NCI-H146 (cell line): Measurements from ENCODE around the gene DNAJB12.
"Not testable (repeated sequence)": the region's sequence is repeated elsewhere in the genome, so short reads cannot be mapped to it uniquely, and the experiment has no call there.

Source experiments
- DNase-seq: peaks from one replicate; lab custom pipeline; 2025; lab: John Stamatoyannopoulos, UW

Gene DNAJB12

DNA sequence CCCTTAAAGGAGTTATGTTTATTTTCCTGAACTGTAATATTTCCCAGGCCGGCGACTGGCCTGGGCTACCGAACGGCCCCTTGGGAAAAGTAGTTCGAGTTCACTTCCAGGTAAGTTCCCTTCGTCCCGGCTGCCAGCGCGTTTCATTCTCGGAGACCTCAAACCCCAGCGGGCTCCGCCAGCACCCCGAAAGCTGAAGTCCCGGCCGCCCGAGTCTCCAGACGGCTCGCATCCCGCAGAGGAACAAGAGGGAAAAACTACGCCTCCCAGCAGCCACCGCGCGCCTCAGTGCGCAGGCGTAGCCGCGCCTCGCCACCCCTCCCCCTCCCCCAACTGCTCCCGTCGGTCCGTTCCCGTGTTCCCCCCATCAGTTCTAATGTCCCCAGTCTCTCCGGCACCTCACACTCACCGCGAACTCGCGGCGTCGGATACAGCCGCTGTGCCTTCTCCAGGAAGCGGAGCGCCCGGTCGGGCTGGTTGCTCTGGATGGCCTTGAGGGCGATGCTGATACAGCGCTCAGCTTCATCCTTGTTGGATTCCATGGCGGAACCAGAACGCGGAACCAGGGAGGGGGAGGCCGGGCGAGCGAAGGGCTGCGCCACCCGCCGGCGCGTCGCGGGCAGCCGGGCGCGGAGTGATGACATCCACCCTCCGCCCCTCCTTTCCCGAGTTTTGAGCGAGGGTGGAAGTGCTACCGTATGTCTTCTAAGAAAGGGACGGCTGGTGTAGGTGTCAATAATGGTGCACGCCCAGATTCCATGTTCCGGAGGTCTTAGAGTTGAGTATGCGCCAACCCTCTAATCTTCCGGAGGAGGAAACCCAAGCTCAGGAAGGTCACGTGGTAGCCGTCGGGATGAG, at the start of gene DNAJB12:
DNAJB12 (minus strand) TSS at position 564 of the 858 bp plus-strand sequence; CDS start at position 542, 22 bp downstream.
- peak; percentile 97 for DNase-seq

DNA sequence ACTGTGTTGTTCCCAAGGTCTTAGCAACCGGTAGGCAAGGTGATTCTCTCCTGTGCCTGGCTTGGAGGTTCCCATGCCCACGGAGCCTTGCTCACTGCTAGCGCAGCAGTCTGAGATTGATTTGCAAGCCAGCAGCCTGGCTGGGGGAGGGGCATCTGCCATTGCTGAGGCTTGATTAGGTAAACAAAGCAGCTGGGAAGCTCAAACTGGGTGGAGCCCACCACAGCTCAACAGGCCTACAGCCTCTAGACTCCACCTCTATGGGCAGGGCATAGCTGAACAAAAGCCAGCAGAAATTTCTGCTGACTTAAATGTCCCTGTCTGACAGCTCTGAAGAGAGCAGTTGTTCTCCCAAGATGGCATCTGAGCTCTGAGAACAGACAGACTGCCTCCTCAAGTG, 40.9 kb upstream of the DNAJB12 start:
- not testable (repeated sequence) for DNase-seq

DNA sequence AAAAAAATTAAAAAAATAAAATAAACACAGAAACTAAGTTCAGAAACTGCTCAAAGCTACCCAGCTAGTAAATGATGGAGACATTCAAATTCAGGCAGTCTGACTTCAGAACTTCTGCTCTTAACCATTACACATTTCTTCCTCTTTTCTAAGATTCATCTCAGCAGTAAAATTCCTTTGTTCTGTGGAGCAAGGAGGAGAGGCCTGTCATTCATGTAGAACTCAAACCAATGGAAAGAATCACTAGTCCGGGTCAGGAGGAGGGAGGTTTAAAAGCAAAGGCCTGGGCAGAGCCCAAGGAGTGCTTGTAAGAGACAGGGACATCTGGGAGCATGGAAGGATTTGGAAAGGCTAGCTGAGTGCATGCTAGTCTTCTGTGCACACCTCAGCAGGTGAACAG, 37.9 kb upstream of the DNAJB12 start:
- no peak for DNase-seq

- no peak for DNase-seq
Observed at GRCh38 chr10:72390764-72391163, 36.0 kb upstream of the DNAJB12 start.

- no peak for DNase-seq
Observed at GRCh38 chr10:72389716-72390115, 35.0 kb upstream of the DNAJB12 start.

- DNase-seq, result no peak
Observed at GRCh38 chr10:72389014-72389413, 34.3 kb upstream of the DNAJB12 start.

DNA sequence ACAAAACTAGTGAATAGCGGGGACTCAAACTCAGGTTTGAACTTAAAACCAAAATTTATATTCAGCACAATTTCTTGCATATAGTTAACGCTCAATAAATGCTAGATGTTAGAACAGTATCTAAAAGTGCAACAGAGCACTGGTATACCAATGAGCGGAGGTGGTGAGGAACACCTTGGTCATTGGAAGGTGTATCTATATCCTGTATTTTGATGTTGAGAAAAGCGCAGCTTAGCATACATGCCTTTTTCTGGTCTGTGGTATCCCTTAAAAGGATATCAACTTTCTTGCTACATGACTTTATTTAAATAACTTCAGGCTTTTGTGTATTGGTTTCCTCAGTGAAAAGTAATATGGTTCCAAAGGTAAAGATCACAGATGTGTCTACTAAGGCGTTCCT, 33.3 kb upstream of the DNAJB12 start:
- no peak for DNase-seq

GRCh38 chr10:72386916-72387586, 32.3 kb upstream of the DNAJB12 start:
- no peak for DNase-seq

DNA sequence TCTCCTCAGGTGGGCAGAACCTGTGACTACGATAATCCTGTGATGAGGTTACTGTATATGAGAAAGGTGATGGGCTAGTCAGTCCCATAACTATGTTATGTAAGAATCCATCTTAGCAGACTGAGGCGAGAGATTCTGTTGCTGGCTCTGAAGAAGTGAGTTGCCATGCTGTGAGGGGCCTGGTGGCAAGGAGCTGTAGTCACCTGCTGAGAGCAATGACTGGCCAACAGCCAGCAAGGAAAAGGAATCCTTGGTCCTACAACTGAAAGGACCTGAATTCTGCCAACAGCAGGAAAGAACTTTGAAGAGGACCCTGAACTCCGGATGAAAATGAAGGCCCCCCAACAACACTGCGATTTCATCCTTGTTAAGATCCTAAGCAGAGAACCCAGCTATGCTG, 31.0 kb upstream of the DNAJB12 start:
- no peak for DNase-seq

GRCh38 chr10:72384982-72385381, 30.3 kb upstream of the DNAJB12 start:
- DNase-seq, result not testable (repeated sequence)

GRCh38 chr10:72379776-72380175, 25.1 kb upstream of the DNAJB12 start:
- DNase-seq, result no peak

GRCh38 chr10:72379062-72379461, 24.3 kb upstream of the DNAJB12 start:
- no peak for DNase-seq

DNA sequence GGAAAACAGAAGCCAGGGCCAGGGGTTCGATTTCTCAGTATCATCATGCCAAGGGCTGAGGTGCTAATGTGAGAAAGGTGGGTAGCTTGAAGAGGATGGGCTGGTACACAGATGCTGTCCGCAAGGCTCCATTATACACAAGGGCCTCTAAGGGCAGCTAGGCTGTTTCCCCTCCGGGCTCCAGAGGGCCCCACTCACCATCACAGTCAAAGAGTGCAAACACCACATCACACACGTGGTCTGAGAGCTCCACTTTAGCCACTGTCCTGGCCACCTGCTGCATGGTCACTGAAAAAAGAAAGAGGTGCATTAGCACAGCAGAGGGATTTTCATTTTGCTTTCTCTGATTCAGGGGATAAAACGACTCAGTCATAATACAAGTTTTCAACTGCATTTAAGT, 20.9 kb upstream of the DNAJB12 start:
- DNase-seq, result peak; percentile 40

DNA sequence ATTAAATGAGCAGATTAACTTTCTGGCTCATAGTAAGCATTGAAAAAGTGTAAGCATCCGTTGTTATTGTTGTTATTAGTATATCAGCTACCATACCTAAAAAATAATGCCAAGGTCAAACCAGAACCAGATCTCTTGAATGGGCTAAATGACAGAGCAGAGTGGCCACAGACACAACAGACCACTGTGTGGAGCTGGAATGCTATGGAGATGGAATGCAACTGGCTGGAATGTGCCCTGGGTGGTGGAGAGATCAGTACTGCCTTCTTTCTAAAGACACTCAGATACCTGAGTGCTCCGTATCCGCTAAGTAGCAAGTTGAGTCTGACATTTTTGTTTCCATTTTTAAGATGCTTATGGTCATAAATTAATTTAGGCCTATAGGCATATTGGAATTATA, 20.5 kb upstream of the DNAJB12 start:
- no peak for DNase-seq

DNA sequence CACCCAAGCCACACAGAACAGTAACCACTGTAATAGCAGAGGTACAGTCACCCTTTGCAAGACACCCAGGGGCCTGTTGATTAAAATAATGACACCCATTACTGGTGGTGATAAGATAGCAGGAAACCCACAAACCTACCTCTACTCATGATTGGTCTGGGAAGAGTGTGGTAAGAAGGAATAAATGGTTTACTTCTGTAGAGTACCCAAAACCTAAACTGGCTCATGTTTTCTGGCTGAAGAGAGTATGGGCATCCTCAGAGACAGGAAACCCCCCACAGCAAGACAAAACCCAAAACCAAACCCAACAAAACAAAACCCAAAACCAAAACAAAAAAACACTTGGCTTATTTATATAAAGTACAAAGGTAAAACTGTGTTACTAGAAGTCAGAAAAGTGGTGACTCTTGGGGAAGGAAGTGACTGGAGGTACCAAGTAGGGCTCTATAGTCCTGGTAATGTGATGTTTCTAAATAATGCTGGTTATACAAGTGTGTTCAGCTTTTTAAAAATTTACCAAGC, 15.5 kb upstream of the DNAJB12 start:
- DNase-seq, result no peak

DNA sequence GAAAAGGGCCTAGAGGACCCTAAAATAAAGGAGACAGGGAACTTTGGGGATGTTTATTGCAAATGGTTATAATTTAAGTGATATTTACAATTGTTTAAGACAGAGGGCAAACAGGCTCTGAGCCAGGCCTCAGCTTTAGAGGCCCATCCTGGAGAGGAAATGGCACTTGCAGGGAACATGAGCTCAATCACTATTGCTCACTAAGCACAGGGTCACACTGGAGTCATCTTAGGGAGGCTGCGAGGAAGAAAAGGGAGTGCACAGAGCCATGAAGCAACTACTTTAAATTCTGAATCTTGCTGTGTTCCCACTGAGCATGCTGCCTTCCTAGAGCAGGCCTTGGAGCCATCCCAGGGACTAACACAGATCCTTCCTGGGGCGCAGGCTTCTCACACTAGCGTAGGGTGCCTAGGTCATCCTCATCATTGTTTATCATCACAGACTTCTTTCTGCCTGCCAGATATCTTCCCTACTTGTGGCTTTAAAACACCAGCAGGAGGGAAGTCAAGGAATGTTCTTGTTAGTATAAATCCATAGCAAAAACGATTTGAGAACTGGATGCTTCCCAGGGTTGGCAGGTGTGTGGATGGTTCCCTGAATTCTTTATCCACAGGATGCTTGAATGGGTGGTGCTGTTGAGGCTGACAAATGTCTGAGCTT, 12.7 kb upstream of the DNAJB12 start:
- no peak for DNase-seq

DNA sequence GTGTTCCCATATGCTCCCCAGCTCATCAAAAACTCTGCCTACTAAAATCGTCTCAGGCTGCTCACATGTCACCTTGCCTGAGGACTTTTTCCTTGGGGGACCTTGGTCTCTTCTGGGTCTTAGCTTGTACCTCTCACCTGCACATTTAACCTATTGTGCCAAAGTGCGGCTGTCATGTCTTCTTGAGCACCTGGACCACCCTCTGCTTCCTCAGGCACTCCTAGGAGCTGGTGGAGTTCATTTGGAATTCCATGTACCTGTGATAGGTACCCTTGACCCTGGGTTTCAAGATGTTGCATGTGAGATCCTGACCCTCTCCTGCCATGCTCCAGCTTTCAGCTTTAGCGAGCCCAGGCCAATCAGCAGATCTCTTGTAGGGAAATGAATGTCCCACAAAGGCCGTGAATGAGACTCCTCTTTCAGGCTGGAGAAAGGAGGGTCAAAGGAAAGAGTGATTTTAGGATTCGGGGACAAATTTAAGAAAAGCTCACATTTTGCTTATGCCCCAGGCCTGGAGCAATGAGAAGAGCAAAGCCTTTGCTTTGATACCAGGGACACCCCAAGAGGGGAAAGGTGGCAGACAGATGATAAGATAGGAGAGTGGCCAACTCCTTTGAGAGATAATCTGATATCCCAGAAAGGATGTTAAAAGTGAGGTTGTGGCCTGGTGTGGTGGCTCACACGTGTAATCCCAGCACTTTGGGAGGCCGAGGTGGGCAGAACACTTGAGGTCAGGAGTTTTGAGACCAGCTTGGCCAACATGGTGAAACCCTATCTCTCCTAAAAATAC, 10.6 kb upstream of the DNAJB12 start:
- DNase-seq, result no peak

DNA sequence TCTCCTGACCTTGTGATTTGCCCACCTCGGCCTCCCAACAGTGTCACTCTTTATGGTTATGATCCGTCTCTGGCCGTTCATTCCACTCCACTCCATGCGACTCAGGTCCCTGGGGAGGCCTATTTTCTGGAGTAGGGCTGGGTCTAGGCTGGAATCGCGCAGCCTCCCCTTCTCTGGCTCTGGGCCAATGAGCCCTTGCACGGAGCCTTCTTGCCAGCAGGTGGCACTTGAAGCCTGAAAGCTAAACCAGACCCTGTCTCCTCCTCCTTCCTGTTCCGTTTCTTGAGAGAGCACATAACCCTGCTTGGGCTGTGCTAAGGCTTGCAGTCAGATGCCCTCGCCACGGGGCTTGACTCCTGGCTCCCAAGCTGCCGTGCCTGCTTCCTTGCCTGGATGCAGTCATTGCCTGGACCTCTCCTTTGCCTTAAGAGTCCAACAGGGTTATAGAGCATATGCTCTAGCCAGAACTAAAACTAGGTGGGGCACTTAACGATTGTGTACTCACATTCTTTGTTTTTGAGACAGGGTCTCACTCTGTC, 9.6 kb upstream of the DNAJB12 start:
- DNase-seq, result peak; percentile 88

DNA sequence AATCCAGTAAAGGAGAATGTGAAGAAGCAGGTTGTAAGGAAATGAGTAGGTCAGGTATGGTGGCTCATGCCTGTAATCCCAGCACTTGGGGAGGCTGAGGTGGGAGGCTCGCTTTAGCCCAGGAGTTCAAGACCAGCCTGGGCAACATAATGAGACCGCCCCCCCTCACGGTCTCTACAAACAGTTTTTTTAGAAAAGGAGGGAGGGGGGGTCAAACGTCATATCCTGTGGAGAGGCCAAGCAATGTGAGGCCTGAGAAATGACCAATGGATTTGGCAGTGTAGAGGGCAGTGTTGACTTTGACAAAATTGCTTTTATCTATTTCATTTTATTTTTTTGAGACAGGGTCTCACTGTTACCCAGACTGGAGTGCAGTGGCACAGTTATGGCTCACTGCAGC, 2.3 kb upstream of the DNAJB12 start:
- no peak for DNase-seq

DNA sequence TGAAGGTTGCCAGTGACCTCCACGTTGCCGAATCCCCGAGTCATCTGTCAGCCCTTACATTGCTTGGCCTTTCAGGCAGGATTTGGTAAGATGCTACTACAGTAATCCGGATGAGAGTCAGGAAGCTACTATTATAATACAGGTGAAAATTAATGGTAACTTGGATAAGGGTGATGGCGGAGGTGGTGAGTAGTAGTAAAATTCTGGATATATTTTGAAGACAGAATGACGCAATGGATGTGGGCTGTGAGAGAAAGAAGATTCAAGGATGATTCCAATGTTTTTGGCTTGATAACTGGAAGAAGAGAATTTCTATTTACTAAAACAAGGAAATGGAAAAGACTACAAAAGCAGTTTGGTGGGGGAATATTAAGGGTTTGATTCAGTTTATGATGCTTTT, 1.4 kb upstream of the DNAJB12 start:
- no peak for DNase-seq

DNA sequence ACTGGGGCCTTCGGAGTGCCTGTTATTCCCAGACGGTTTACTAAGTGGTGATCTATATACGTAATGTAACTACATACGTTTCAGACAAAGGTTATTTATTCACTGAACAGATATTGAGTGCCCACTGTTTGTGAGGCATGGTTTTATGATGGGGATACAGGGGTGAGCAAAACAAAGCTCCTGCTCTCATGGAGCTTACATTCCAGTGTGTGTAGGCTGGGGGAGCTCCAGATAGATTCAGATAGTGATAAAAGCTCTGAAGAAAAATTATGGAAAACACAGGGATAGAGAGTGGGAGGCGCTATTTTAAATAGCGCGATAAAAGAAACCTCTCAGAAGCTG, 466 bp upstream of the DNAJB12 start:
- no peak for DNase-seq

DNA sequence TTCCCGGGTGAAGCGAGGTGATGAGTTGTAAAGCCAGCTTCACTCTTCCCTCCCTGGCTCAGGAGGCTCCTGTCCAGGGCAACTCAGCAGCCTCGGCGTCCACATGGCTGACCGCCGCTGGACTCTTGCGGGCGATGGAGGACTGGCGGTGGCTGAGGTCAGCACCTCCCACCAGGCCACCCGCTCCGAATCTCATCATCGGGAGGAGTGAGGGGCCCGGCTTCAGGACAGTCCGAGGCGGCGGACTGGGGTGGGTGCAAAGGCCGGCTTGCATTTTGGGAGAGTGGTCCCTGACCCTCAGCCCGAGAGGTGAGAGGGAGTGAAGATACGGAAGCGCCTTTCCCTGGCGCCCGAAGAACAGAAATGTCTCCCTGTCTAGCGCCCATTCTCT, 759 bp downstream of the DNAJB12 start:
- peak; percentile 53 for DNase-seq
